Central memory CD4-positive, alpha-beta T cell (primary cell): ENCODE data around the gene MBD3L2.
A peak's percentile ranks its signal among the peaks of the same experiment; 100 is the strongest.
"Not testable (repeated sequence)": the region's sequence is repeated elsewhere in the genome, so short reads cannot be mapped to it uniquely, and the experiment has no call there.

Experiments
- DNase-seq: peaks from one replicate; pipeline ENCODE4 v3.0.0; 2022

The MBD3L2 gene

DNA sequence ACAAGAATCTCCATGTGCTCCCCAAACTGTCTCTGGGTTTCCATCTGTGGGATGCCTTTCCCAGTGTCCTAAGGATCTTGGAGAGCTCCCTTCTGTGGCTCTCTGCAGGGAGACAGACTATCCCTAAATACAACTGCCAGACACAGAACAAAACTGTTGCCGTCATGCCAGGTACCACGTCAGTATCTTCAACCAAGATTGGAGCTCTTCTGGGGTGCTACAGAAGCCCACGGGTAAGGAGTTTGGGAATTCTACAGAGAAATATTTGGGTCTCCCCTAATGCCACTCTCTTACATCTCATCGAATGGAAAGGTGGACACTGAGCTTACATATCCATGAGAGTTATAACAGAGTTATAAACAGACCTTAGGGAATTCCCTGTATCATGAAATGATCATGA lies 14.2 kb downstream of the MBD3L2 start:
- DNase-seq, result no peak

DNA sequence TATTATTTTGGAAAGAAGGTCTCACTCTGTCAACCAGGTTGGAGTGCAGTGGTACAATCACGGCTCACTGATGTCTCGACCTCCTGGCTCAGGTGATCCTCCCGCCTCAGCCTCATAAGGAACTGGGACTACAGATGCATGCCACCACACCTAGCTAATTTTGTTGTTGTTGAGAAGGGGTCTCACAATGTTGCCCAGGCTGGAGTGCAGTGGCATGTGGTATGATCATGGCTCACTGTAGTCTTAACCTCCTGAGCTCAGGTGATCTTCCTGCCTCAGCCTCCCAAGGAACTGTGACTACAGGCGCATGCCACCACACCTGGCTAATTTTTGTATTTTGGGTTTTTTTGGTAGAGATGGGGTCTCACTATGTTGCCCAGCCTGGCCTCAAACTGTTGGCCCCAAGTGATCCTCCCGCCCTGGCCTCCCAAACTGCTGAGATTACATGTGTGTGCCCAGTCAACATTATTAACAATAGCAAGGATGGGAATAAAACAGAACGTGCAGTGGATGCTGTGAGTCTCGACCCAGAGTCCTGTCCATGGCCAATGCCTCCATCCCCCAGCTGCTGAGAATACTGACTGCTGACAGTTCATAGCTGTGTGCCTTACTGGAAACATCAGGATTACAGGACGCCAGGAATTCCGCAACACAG lies 14.8 kb downstream of the MBD3L2 start:
- no peak for DNase-seq

GRCh38 chr19:7067122-7067521 lies 18.0 kb downstream of the MBD3L2 start:
- DNase-seq, result not testable (repeated sequence)

DNA sequence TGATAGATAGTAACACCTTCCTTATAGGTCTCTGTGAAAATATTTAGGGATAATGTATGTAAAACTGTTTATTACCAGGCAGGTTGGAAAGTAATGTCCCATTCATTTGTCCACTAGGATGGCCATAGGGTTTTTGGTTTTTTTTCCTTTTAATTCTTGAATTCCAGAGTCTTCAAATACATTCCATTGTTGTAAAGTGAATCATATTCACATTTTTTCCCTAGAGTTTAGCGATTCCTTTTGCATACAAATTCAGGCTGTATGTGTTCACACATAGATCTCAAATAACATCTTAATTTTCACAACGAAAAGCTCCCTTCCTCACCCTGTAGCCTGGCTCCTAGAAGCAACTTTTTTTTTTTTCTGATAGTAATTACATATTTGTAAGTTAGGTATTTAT lies 18.6 kb downstream of the MBD3L2 start:
- no peak for DNase-seq

GRCh38 chr19:7068599-7068998 lies 19.5 kb downstream of the MBD3L2 start:
- DNase-seq, result no peak

GRCh38 chr19:7069042-7069903 lies 20.2 kb downstream of the MBD3L2 start, which contains the start of gene ZNF557:
ZNF557 (plus strand) TSS chr19:7069703; CDS start chr19:7075075, 5,372 bp downstream.
- peak; percentile 99 for DNase-seq

DNA sequence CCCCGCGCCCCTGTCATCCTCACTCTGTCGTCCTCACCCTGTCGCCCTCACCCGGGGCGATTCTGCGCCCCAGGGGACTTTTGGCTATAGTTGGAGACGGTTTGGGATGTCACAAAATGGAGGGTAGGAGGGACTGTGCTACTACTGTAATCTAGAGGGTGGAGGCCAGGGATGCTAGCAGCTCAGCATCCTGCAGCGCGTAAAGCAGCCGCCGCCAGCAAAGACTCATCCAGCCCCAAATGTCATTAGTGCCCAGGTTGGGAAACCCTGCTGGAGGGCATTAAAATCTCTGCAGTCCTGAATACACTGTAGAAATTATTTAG lies 20.7 kb downstream of the MBD3L2 start:
- no peak for DNase-seq

DNA sequence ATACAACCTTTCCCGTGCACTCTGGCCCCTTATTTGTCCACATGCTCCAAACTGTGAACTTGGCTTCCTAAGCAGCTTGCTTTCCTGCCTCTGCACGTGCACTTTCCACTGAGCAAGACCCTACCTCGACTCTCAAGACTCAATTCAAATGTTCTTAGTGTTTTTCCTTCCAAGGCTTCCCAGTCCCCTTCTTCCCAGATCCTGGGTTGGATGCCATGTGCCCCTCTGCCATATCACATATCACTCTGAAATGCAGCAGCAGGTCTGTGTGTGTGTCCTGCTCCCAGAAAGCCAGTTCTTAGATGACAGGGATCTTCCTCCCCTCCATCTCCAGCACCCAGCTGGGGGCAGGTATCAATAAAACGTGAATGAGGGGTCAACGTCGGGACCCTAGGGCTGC lies 23.4 kb downstream of the MBD3L2 start:
- no peak for DNase-seq

DNA sequence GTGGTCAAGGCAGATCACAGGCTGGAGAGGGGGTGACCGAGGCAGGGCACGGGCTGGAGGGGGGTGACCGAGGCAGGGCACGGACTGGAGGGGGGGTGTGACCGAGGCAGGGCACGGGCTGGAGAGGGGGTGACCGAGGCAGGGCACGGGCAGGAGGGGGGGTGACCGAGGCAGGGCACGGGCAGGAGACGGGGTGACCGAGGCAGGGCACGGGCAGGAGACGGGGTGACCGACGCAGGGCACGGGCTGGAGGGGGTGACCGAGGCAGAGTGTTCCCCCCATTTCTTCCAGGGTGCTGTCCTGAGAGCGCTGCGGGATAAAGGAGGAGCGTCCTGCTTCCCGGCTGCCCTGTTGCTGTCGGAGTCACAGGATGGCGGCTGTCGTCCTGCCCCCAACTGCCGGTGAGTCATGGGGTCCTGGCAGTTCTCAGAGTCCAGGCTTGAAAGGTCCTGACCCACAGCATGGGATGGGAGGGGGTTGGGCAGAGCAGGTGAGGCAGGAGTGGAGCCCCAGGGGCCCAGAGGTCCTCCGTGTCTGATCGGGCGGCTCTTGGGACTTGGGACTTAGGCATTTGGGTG lies 25.7 kb downstream of the MBD3L2 start:
- DNase-seq, result no peak

GRCh38 chr19:7076151-7076550 lies 27.0 kb downstream of the MBD3L2 start:
- DNase-seq, result no peak

DNA sequence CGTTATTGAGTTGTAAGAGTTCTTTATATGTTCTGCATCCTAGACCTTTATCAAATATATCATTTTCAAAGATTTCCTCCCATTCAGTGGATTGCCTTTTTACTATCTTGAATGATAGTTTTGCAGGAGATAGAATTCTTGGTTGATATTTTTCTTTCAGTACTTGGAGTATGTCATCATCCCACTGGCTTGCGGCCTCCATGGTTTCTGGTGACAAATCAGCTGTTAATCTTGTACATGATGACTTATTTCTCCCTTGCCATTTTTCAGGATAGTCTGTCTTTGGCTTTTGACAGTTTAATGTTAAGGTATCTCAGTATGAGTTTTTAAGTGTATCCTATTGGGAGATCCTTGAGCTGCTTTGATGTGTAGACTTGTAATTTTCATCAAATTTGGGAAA lies 28.9 kb downstream of the MBD3L2 start:
- no peak for DNase-seq

DNA sequence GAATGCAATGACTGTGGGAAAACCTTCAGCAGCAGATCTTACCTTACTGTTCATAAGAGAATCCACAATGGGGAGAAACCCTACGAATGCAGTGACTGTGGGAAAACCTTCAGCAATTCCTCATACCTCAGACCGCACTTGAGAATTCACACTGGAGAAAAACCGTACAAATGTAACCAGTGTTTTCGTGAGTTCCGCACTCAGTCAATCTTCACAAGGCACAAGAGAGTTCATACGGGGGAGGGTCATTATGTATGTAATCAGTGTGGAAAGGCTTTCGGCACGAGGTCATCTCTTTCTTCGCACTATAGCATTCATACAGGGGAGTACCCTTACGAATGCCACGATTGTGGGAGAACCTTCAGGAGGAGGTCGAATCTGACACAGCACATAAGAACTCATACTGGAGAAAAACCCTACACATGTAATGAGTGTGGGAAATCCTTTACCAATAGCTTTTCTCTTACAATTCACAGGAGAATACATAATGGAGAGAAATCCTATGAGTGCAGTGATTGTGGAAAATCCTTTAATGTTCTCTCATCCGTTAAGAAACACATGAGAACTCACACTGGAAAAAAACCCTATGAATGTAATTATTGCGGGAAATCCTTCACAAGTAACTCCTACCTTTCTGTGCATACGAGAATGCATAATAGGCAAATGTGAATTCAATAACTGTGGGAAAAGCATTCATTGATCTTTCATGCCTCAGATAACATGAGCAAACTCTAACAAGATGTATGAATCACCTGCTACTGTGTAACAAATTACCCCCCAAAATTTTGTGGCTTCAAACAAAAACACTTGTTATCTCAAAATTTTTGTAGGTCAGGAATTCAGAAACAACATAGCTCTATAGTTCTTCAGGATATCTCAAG lies 34.2 kb downstream of the MBD3L2 start:
- DNase-seq, result no peak

DNA sequence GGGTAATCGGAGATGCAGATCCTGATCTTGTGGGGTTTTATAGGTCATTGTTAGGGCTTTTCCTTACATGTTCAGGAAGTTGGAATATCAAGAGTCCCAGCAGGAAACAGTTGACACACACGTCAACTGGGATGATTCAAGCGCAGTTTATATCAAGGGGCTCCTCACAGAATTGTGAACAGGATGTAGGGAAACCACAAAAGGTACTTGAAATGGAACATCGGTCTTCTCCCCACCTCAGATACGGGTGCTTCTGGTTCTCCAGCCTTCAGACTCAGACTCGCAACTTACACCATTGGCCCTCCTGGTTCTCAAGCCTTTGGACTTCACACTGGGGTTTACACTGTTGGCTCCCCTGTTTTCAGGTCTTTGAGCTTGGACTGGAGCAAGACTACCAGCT lies 39.9 kb downstream of the MBD3L2 start:
- no peak for DNase-seq

- no peak for DNase-seq
Observed at GRCh38 chr19:7098096-7098495, 49.0 kb downstream of the MBD3L2 start.

- DNase-seq, result peak; percentile 86
Observed at GRCh38 chr19:7098701-7099596, 49.8 kb downstream of the MBD3L2 start.

DNA sequence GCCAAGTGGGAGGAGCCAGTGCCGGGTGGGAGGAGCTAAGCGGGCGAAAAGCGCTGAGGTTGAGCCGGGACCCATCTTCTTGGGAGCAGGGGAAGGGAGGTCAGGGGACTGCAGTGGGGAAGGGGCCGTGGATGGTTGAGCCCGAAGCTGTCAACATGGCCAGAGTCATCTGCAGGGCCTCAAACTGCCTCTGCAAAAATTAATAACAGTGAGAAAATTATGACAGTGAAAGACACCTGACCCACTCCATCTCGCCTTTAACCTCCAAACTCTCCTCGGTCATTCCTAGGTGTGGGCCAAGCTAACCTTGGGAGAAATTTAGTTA lies 50.4 kb downstream of the MBD3L2 start:
- DNase-seq, result no peak
